Fibroblast of mammary gland (primary cell): ENCODE results near the gene RELL1.
A peak's percentile ranks its signal among the peaks of the same experiment; 100 is the strongest.

Experiments
- DNase-seq: peaks from one replicate; pipeline ENCODE4 v3.0.0-alpha.2; 2010; ENCODE audit warnings: low read depth
- H3K4me3 ChIP-seq: 2 replicates; pipeline ENCODE4 v1.5.1; 2011; ENCODE audit warnings: low read depth, mild to moderate bottlenecking, low read length, moderate library complexity; ENCODE audit not compliant: control insufficient read depth
- CTCF ChIP-seq: conservative IDR thresholded peaks from 2 replicates; pipeline ENCODE4 v1.5.1; 2011; ENCODE audit warnings: low read depth, low read length, inconsistent platforms; ENCODE audit not compliant: control insufficient read depth, insufficient read depth

The RELL1 gene

GRCh38 chr4:37607018-37607417, 79.2 kb downstream of the RELL1 start:
- H3K4me3 ChIP-seq: no peak overlapping the region
- TF ChIP-seq CTCF: no peak
- DNase-seq: no peak

GRCh38 chr4:37605843-37606565, 80.2 kb downstream of the RELL1 start:
- DNase-seq: no peak
- no peak overlapping the region for H3K4me3 ChIP-seq
- TF ChIP-seq CTCF: no peak

- H3K4me3 ChIP-seq: no peak overlapping the region
- peak; percentile 69 for DNase-seq
Measured at GRCh38 chr4:37604461-37604860, 81.7 kb downstream of the RELL1 start.

GRCh38 chr4:37603711-37604110, 82.5 kb downstream of the RELL1 start:
- no peak for DNase-seq
- TF ChIP-seq CTCF: no peak
- H3K4me3 ChIP-seq: no peak overlapping the region

More at GRCh38 chr4:37604461-37604860, 81.7 kb downstream of the RELL1 start:
- TF ChIP-seq CTCF: no peak

- peak; percentile 98 for TF ChIP-seq CTCF
- H3K4me3 ChIP-seq: no peak overlapping the region
- DNase-seq: peak; percentile 70
Measured at GRCh38 chr4:37603070-37603468, 83.1 kb downstream of the RELL1 start.

GRCh38 chr4:37602454-37603069, 83.6 kb downstream of the RELL1 start:
- H3K4me3 ChIP-seq: no peak overlapping the region
- DNase-seq: no peak
- no peak for TF ChIP-seq CTCF

- TF ChIP-seq CTCF: no peak
- no peak overlapping the region for H3K4me3 ChIP-seq
- peak; percentile 70 for DNase-seq
Measured at GRCh38 chr4:37601531-37601930, 84.6 kb downstream of the RELL1 start.
